Endothelial cell of umbilical vein (primary cell): ENCODE data around the gene GATA1. TPM values are rescaled to one million over a fixed set of nuclear protein-coding genes. Genes with fewer than 3 reads are reported as not detected.

ENCODE experiments used
- BruUV-seq: library from RNA; stranded (reverse); fragments of 400-500 nt; replicated peaks from 2 replicates; lab custom pipeline; 2021; lab: Mats Ljungman, UMichigan
- CTCF ChIA-PET: fragments of 300-600, 350-600 bp; sonication (Branson Sonifier 250); formaldehyde crosslinking; loops from one replicate; lab custom pipeline; 2021; ENCODE audit warnings: antibody characterized with exemption, inconsistent platforms; lab: Charles Lee
- POLR2A ChIA-PET: fragments of 300-600, 350-600 bp; sonication (Branson Sonifier 250); formaldehyde crosslinking; loops from one replicate; lab custom pipeline; 2021; ENCODE audit warnings: antibody characterized with exemption, inconsistent platforms; lab: Charles Lee
- DNase-seq: peaks from one replicate; pipeline ENCODE4 v3.0.0-alpha.2; 2011; ENCODE audit warnings: low read depth, low spot score
- FAIRE-seq: peaks from 2 replicates; lab custom pipeline; 2011; peaks lifted over from hg19 to GRCh38; lab: Jason Lieb, UNC
- H2AFZ ChIP-seq: 2 replicates; pipeline ENCODE4 v1.6.0; 2012; ENCODE audit warnings: low read depth, low read length, control low read depth, inconsistent platforms
- H3K27ac ChIP-seq: 2 replicates; pipeline ENCODE4 v1.5.1; 2011; ENCODE audit warnings: low read depth, mild to moderate bottlenecking, control low read depth, low read length, moderate library complexity; ENCODE audit not compliant: insufficient read depth
- H3K27me3 ChIP-seq, 2 experiments: 2 replicates each; pipeline versions ENCODE4 v1.6.0 to v1.6.1; 2011; ENCODE audit warnings: low read length in 2 of 2, mixed read lengths in 1 of 2; ENCODE audit not compliant: control insufficient read depth in 2 of 2, insufficient read depth in 2 of 2
- H3K36me3 ChIP-seq, 2 experiments: 2 replicates in 1 of 2; 3 replicates in 1 of 2; pipeline ENCODE4 v1.5.1; 2011; ENCODE audit warnings: low read length in 2 of 2, mild to moderate bottlenecking in 1 of 2, moderate library complexity in 1 of 2; ENCODE audit not compliant: control insufficient read depth in 2 of 2, insufficient read depth in 2 of 2; ENCODE audit errors: extremely low read depth in 1 of 2
- H3K4me1 ChIP-seq: 3 replicates; pipeline ENCODE4 v1.5.1; 2011; ENCODE audit warnings: mild to moderate bottlenecking, low read length; ENCODE audit not compliant: control insufficient read depth, insufficient read depth; ENCODE audit errors: extremely low read depth
- H3K4me2 ChIP-seq: 2 replicates; pipeline ENCODE4 v1.6.1; 2011; ENCODE audit warnings: low read length, control low read depth, mixed read lengths; ENCODE audit not compliant: insufficient read depth
- H3K4me3 ChIP-seq, 3 experiments: fragments of 200-600 bp in 1 of 3; sonication (generic), shearing (Covaris generic) in 1 of 3; replicated peaks in 1 of 3; 2 replicates each; pipeline ENCODE4 v1.5.1; 2011 to 2016; ENCODE audit warnings: control low read depth in 3 of 3, low read length in 3 of 3, mild to moderate bottlenecking in 2 of 3, inconsistent platforms in 1 of 3, low read depth in 1 of 3, moderate library complexity in 1 of 3; ENCODE audit not compliant: insufficient read depth in 1 of 3
- H3K79me2 ChIP-seq: 2 replicates; pipeline ENCODE4 v1.6.0; 2012; ENCODE audit warnings: low read length, inconsistent platforms; ENCODE audit not compliant: control insufficient read depth, insufficient read depth
- H3K9ac ChIP-seq: replicated peaks from 2 replicates; pipeline ENCODE3; 2011; ENCODE audit warnings: low read length, control low read depth; ENCODE audit not compliant: insufficient read depth; ENCODE audit errors: extremely low read depth
- H3K9me1 ChIP-seq: replicated peaks from 3 replicates; pipeline ENCODE4 v1.6.0; 2011; ENCODE audit warnings: mild to moderate bottlenecking, low read length; ENCODE audit not compliant: control insufficient read depth, insufficient read depth; ENCODE audit errors: extremely low read depth
- H3K9me3 ChIP-seq: replicated peaks from 2 replicates; pipeline ENCODE4 v1.5.1; 2012; ENCODE audit warnings: low read length, inconsistent platforms; ENCODE audit not compliant: control insufficient read depth, insufficient read depth
- H4K20me1 ChIP-seq: replicated peaks from 2 replicates; pipeline ENCODE3; 2011; ENCODE audit warnings: mild to moderate bottlenecking, low read length; ENCODE audit not compliant: control insufficient read depth, insufficient read depth; ENCODE audit errors: extremely low read depth
- EZH2 ChIP-seq: IDR thresholded peaks from 2 replicates; pipeline ENCODE4 v1.6.1; 2012; ENCODE audit warnings: borderline replicate concordance, low read depth, mild to moderate bottlenecking, moderate library complexity, low read length, inconsistent platforms; ENCODE audit not compliant: severe bottlenecking
- FOS ChIP-seq: IDR thresholded peaks from 2 replicates; pipeline ENCODE4 v1.6.1; 2011; ENCODE audit warnings: mild to moderate bottlenecking, low read length, moderate library complexity, borderline replicate concordance; ENCODE audit not compliant: insufficient read depth
- GATA2 ChIP-seq: IDR thresholded peaks from 2 replicates; pipeline ENCODE4 v1.7.0; 2011; ENCODE audit warnings: low read depth, mild to moderate bottlenecking, moderate library complexity, mixed read lengths, low read length; ENCODE audit not compliant: insufficient read length, insufficient read depth
- JUN ChIP-seq: IDR thresholded peaks from 2 replicates; pipeline ENCODE4 v1.6.1; 2011; ENCODE audit warnings: borderline replicate concordance, low read depth; ENCODE audit not compliant: insufficient read length, insufficient read depth
- MYC ChIP-seq: IDR thresholded peaks from one replicate; pipeline ENCODE4 v1.6.1; 2011; ENCODE audit warnings: mild to moderate bottlenecking, low read depth, low read length
- POLR2A ChIP-seq: IDR thresholded peaks from 2 replicates; pipeline ENCODE4 v1.6.1; 2012; ENCODE audit warnings: low read depth, mild to moderate bottlenecking, control low read depth, low read length
- POLR2AphosphoS5 ChIP-seq: IDR thresholded peaks from 2 replicates; pipeline ENCODE4 v1.6.1; 2012; ENCODE audit warnings: low read depth, mild to moderate bottlenecking, control low read depth, low read length, moderate library complexity; ENCODE audit not compliant: insufficient read depth
- dilution Hi-C: fragments of 300-500 bp; cut with MboI; formaldehyde crosslinking; loops from one replicate; pipeline ENCODE4 v1.15.0; 2019; ENCODE audit warnings: low sequenced_read_pairs; ENCODE audit not compliant: extremely low pct_ligation_motif_present
- intact Hi-C: fragments of 100-400 bp; cut with micrococcal nuclease; formaldehyde crosslinking; loops from one replicate; pipeline ENCODE4 v1.10.0; 2022
- polyA plus RNA-seq, 4 experiments: library from polyadenylated mRNA; depleted of rRNA in 3 of 4; stranded (reverse) in 3 of 4; unstranded in 1 of 4; fragments of >200 nt; gene quantifications; 2 replicates each; pipeline versions ENCODE4 v1.2.1 to v1.2.3, GENCODE V29; 2011 to 2012; ENCODE audit warnings: missing spikeins in 1 of 4
- total RNA-seq: library from RNA; stranded (reverse); gene quantifications from 2 replicates; pipeline ENCODE4 v1.2.3, GENCODE V29; 2021
- TF ChIP-seq, protein P1 (sequence below), 2 donors: IDR thresholded peaks; 1 replicate in 1 of 2; 2 replicates in 1 of 2; pipeline ENCODE4 v1.5.1; 2011; ENCODE audit warnings: low read length in 2 of 2, mild to moderate bottlenecking in 2 of 2, moderate library complexity in 2 of 2, control low read depth in 1 of 2, inconsistent platforms in 1 of 2, low read depth in 1 of 2; ENCODE audit not compliant: insufficient read depth in 1 of 2; ENCODE audit errors: extremely low read depth in 1 of 2
- TF ChIP-seq, protein P2 (sequence below): IDR thresholded peaks from 2 replicates; pipeline ENCODE4 v1.6.1; 2011; ENCODE audit not compliant: insufficient read depth, insufficient read length

Gene GATA1
- total and polyA plus RNA-seq, 2 donors (not counting 3 experiments of a cell fraction or from before 2014, with no cell fraction given), result not detected

DNA sequence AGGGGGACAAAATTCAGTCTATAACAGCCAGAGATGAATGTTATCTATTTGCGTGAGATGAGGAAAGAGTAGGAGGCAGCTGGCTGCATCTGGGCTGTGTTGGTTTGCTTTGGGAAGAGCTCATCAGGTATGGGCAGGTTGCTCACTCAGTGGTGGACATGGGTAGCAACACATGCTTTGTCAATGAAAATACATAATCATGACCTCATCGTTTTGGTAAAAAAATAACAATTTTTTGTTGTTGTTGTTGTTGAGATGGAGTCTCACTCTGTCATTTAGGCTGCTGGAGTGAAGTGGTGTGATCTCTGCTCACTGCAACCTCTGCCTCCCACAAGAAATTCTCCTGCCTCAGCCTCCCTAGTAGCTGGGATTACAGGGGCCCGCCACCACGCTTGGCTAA is 41.2 kb upstream of the GATA1 start:
- TF ChIP-seq, protein P1, sequence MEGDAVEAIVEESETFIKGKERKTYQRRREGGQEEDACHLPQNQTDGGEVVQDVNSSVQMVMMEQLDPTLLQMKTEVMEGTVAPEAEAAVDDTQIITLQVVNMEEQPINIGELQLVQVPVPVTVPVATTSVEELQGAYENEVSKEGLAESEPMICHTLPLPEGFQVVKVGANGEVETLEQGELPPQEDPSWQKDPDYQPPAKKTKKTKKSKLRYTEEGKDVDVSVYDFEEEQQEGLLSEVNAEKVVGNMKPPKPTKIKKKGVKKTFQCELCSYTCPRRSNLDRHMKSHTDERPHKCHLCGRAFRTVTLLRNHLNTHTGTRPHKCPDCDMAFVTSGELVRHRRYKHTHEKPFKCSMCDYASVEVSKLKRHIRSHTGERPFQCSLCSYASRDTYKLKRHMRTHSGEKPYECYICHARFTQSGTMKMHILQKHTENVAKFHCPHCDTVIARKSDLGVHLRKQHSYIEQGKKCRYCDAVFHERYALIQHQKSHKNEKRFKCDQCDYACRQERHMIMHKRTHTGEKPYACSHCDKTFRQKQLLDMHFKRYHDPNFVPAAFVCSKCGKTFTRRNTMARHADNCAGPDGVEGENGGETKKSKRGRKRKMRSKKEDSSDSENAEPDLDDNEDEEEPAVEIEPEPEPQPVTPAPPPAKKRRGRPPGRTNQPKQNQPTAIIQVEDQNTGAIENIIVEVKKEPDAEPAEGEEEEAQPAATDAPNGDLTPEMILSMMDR (IDR thresholded peaks at IDR 0.05; ENCODE audit: extremely low read depth in 1 of 2, insufficient read depth in 1 of 2, low read depth in 1 of 2, low read length in 2 of 2), result no peak
- no peak for TF ChIP-seq FOS
- no peak for TF ChIP-seq MYC
- no peak for TF ChIP-seq POLR2A
- TF ChIP-seq, protein P2, sequence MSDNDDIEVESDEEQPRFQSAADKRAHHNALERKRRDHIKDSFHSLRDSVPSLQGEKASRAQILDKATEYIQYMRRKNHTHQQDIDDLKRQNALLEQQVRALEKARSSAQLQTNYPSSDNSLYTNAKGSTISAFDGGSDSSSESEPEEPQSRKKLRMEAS, result no peak
- TF ChIP-seq GATA2, result no peak
- no peak for TF ChIP-seq POLR2AphosphoS5
- TF ChIP-seq EZH2, result no peak
- TF ChIP-seq JUN, result no peak
- no peaks in the 10 kb centered on the region for H3K4me1 ChIP-seq
- no peak overlapping the region for H2AFZ ChIP-seq
- intact Hi-C loops, result no loop called here
- dilution Hi-C loops, result no loop called here
- ChIA-PET CTCF (no interaction called here), POLR2A (no interaction called here)
- no peaks in the 10 kb centered on the region for H3K9me1 ChIP-seq
- H3K27me3 ChIP-seq, result no peaks in the 10 kb centered on the region
- DNase-seq (no peak), FAIRE-seq (no peak)
- no TSS peak for BruUV-seq
- no peaks in the 10 kb centered on the region for H3K9me3 ChIP-seq
- no peak overlapping the region for H3K4me3 ChIP-seq
- no peak overlapping the region for H3K4me2 ChIP-seq
- H3K79me2 ChIP-seq, result no peaks in the 10 kb centered on the region
- no peaks in the 10 kb centered on the region for H4K20me1 ChIP-seq
- H3K27ac ChIP-seq, result no peak overlapping the region
- H3K36me3 ChIP-seq, result no peaks in the 10 kb centered on the region
- H3K9ac ChIP-seq, result no peak overlapping the region
